Spleen (tissue), 7 donors: ENCODE results near the gene TIPARP.

Experiments
- POLR2A ChIP-seq, 3 donors: fragments of 450-650 bp; IDR thresholded peaks; one replicate each; pipeline ENCODE4 v1.5.1; 2017; ENCODE audit warnings: antibody characterized with exemption in 3 of 3, mild to moderate bottlenecking in 1 of 3
- POLR2AphosphoS5 ChIP-seq, 3 donors: sonication (generic); formaldehyde crosslinking; IDR thresholded peaks; one replicate each; pipeline ENCODE4 v1.5.1; 2017; ENCODE audit warnings: antibody characterized with exemption in 3 of 3
- TF ChIP-seq, protein P1 (sequence below), 11 experiments: fragments of 200-600 bp in 7 of 11; fragments of 450-650 bp in 4 of 11; sonication (generic) in 4 of 11; IDR thresholded peaks in 8 of 11; conservative IDR thresholded peaks in 3 of 11; 1 replicate in 7 of 11; 2 replicates in 4 of 11; pipeline versions ENCODE4 v1.4.0 to v1.8.0; 2016 to 2021; ENCODE audit warnings: antibody characterized with exemption in 11 of 11, inconsistent platforms in 4 of 11, mild to moderate bottlenecking in 1 of 11
- donor health status: DM: no; HTN: no; CAD: no; lungs with moderate emphysema.
- donor health status: DM: no; HTN: no; CAD: no.
- donor health status: DM: no; HTN: no; CAD: no.

DNA sequence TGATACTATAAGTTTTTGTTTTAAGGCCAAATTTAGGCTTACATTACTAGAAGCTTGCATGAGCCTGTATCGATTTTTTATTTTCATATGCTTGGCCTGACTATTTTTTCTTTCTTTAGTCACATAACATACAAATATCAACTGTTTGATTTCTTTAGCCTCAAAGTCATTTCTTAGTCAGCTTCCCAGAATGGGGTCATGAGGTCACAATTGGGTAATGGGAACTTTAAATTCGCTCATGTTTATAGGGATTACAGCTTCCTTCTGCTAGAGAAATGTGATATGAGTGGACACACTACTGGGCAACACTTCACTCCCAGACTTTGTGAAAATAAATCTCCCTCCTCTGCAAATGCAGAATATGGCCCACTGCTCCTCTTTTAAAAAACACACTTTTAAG lies 9.1 kb upstream of the TIPARP start:
- TF ChIP-seq POLR2A (IDR thresholded peaks at IDR 0.05) = no peak
- TF ChIP-seq, protein P1, sequence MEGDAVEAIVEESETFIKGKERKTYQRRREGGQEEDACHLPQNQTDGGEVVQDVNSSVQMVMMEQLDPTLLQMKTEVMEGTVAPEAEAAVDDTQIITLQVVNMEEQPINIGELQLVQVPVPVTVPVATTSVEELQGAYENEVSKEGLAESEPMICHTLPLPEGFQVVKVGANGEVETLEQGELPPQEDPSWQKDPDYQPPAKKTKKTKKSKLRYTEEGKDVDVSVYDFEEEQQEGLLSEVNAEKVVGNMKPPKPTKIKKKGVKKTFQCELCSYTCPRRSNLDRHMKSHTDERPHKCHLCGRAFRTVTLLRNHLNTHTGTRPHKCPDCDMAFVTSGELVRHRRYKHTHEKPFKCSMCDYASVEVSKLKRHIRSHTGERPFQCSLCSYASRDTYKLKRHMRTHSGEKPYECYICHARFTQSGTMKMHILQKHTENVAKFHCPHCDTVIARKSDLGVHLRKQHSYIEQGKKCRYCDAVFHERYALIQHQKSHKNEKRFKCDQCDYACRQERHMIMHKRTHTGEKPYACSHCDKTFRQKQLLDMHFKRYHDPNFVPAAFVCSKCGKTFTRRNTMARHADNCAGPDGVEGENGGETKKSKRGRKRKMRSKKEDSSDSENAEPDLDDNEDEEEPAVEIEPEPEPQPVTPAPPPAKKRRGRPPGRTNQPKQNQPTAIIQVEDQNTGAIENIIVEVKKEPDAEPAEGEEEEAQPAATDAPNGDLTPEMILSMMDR (IDR thresholded peaks at IDR 0.05 in 8 of 11, conservative IDR thresholded peaks at IDR 0.05 in 3 of 11) = no peak
- no peak for TF ChIP-seq POLR2AphosphoS5 (IDR thresholded peaks at IDR 0.05)
